ENCODE results near the gene ZNF211.

DNA sequence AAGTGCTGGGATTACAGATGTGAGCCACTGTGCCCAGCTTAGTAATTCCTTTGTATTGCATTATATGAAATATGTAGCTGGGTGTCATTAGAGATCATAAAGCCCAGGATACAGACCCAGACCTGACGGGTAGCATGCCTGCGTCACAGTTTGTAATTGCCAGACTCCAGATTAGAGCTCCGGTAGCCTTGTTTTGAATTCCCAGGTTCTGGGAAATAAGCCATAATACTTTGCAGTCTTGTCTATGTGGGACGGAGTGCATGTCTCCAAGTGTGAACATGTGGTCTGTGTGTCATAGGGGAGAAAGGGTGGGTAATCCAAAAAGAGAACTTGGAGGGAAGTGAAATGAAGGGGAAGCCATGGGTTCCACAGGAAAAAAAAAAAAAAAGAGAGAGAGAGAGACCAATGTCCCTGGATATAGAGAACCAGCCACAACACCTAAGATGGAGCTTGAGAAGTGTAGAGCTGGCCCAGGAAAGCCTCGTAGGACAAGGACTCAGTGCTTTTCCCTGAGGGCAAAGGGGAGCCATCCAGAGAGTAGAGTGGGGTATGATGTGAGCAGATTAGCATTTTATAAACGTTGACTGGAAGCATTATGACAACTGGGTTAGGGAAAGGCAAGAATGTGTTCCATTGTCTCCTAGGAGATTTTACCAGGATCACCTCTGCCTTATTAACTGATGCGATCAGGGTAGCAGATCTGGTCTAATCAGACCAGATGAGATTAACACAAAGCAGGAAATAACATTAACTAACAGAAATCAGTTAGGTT lies 38.3 kb downstream of the ZNF211 start:
- TF ChIP-seq, protein P1, sequence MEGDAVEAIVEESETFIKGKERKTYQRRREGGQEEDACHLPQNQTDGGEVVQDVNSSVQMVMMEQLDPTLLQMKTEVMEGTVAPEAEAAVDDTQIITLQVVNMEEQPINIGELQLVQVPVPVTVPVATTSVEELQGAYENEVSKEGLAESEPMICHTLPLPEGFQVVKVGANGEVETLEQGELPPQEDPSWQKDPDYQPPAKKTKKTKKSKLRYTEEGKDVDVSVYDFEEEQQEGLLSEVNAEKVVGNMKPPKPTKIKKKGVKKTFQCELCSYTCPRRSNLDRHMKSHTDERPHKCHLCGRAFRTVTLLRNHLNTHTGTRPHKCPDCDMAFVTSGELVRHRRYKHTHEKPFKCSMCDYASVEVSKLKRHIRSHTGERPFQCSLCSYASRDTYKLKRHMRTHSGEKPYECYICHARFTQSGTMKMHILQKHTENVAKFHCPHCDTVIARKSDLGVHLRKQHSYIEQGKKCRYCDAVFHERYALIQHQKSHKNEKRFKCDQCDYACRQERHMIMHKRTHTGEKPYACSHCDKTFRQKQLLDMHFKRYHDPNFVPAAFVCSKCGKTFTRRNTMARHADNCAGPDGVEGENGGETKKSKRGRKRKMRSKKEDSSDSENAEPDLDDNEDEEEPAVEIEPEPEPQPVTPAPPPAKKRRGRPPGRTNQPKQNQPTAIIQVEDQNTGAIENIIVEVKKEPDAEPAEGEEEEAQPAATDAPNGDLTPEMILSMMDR (IDR thresholded peaks at IDR 0.05 in 4 of 5, conservative IDR thresholded peaks at IDR 0.05 in 1 of 5): no peak
- no peak for TF ChIP-seq POLR2A (IDR thresholded peaks at IDR 0.05)
